Naive thymus-derived CD4-positive, alpha-beta T cell (primary cell): ENCODE results near the gene METAP1D. TPM values are rescaled to one million over a fixed set of nuclear protein-coding genes. Genes with fewer than 3 reads are reported as not detected.
A peak's percentile ranks its signal among the peaks of the same experiment; 100 is the strongest.

Experiments used
- ATAC-seq: fragments of 150-1000 bp; cut with Tn5 transposase; 2 replicates; pipeline ENCODE4 v1.10.0; 2021; ENCODE audit warnings: mild to moderate bottlenecking, moderate library complexity
- CTCF ChIA-PET: fragments of 350-600 bp; sonication (Branson Sonifier 250); formaldehyde crosslinking; loops from one replicate; lab custom pipeline; 2021; ENCODE audit warnings: antibody characterized with exemption; lab: Charles Lee
- POLR2A ChIA-PET: fragments of 350-600 bp; sonication (Branson Sonifier 250); formaldehyde crosslinking; loops from one replicate; lab custom pipeline; 2021; ENCODE audit warnings: antibody characterized with exemption, inconsistent platforms; lab: Charles Lee
- DNase-seq, 9 donors: peaks; one replicate each; pipeline versions ENCODE4 v3.0.0 to v3.0.0-alpha.2; 2020 to 2022; ENCODE audit warnings: mixed read lengths in 1 of 9
- H3K27ac ChIP-seq: one replicate; pipeline ENCODE4 v1.7.0; 2013; ENCODE audit warnings: mild to moderate bottlenecking, low read depth, low read length, moderate library complexity
- H3K27me3 ChIP-seq, 2 donors: one replicate each; pipeline ENCODE4 v1.7.0; 2013; ENCODE audit warnings: low read length in 2 of 2, mild to moderate bottlenecking in 2 of 2, moderate library complexity in 2 of 2; ENCODE audit not compliant: control insufficient read depth in 2 of 2, insufficient read depth in 2 of 2
- H3K36me3 ChIP-seq, 3 experiments: 1 replicate in 2 of 3; 2 replicates in 1 of 3; pipeline ENCODE4 v1.7.0; 2013; ENCODE audit warnings: low read length in 3 of 3, mild to moderate bottlenecking in 3 of 3, moderate library complexity in 1 of 3; ENCODE audit not compliant: insufficient read depth in 3 of 3, control insufficient read depth in 2 of 3
- H3K4me1 ChIP-seq, 2 donors: one replicate each; pipeline ENCODE4 v1.7.0; 2013; ENCODE audit warnings: low read length in 2 of 2, mild to moderate bottlenecking in 2 of 2, moderate library complexity in 1 of 2; ENCODE audit not compliant: control insufficient read depth in 2 of 2, insufficient read depth in 2 of 2
- H3K4me3 ChIP-seq: 2 replicates; pipeline ENCODE4 v1.7.0; 2013; ENCODE audit warnings: mild to moderate bottlenecking, low read length
- H3K9me3 ChIP-seq, 3 experiments: 1 replicate in 2 of 3; 2 replicates in 1 of 3; pipeline ENCODE4 v1.7.0; 2013; ENCODE audit warnings: low read length in 3 of 3; ENCODE audit not compliant: control insufficient read depth in 2 of 3
- H3K27ac Mint-ChIP-seq, 9 donors: one replicate each; pipeline ENCODE4 v1.8.0; 2020 to 2022; ENCODE audit warnings: mixed read lengths in 9 of 9, mild to moderate bottlenecking in 8 of 9, moderate library complexity in 5 of 9, inconsistent platforms in 2 of 9
- H3K27me3 Mint-ChIP-seq, 5 donors: one replicate each; pipeline ENCODE4 v1.8.0; 2021 to 2022; ENCODE audit warnings: mixed read lengths in 5 of 5, mild to moderate bottlenecking in 1 of 5
- H3K36me3 Mint-ChIP-seq, 5 donors: one replicate each; pipeline ENCODE4 v1.8.0; 2020 to 2022; ENCODE audit warnings: mixed read lengths in 5 of 5, mild to moderate bottlenecking in 3 of 5, inconsistent platforms in 1 of 5
- H3K4me1 Mint-ChIP-seq, 7 donors: one replicate each; pipeline ENCODE4 v1.8.0; 2020 to 2022; ENCODE audit warnings: mixed read lengths in 7 of 7, mild to moderate bottlenecking in 3 of 7, inconsistent platforms in 1 of 7
- H3K4me3 Mint-ChIP-seq, 10 donors: one replicate each; pipeline ENCODE4 v1.8.0; 2020 to 2022; ENCODE audit warnings: mild to moderate bottlenecking in 10 of 10, mixed read lengths in 10 of 10, moderate library complexity in 6 of 10, inconsistent platforms in 2 of 10
- H3K9me3 Mint-ChIP-seq, 11 donors: one replicate each; pipeline ENCODE4 v1.8.0; 2020 to 2022; ENCODE audit warnings: mixed read lengths in 11 of 11, mild to moderate bottlenecking in 4 of 11, inconsistent platforms in 1 of 11, moderate library complexity in 1 of 11
- intact Hi-C, 2 donors: fragments of 100-400 bp; cut with micrococcal nuclease; formaldehyde crosslinking; loops; one replicate each; pipeline ENCODE4 v1.15.1; 2023
- polyA plus RNA-seq, 2 donors: library from polyadenylated mRNA; unstranded; fragments of 300-500 nt; fragmentation: Illumina TruSeq; gene quantifications; one replicate each; pipeline ENCODE4 v1.2.3, GENCODE V29; 2021
- total RNA-seq, 6 experiments: library from RNA in 5 of 6; stranded (reverse) in 5 of 6; gene quantifications; 1 replicate in 5 of 6; 2 replicates in 1 of 6; pipeline ENCODE4 v1.2.3 and lab custom pipeline; 2021 to 2026

METAP1D gene
- total and polyA plus RNA-seq, 7 experiments from 2014 or later: 3.3 to 12.2 (median 5.6) TPM

DNA sequence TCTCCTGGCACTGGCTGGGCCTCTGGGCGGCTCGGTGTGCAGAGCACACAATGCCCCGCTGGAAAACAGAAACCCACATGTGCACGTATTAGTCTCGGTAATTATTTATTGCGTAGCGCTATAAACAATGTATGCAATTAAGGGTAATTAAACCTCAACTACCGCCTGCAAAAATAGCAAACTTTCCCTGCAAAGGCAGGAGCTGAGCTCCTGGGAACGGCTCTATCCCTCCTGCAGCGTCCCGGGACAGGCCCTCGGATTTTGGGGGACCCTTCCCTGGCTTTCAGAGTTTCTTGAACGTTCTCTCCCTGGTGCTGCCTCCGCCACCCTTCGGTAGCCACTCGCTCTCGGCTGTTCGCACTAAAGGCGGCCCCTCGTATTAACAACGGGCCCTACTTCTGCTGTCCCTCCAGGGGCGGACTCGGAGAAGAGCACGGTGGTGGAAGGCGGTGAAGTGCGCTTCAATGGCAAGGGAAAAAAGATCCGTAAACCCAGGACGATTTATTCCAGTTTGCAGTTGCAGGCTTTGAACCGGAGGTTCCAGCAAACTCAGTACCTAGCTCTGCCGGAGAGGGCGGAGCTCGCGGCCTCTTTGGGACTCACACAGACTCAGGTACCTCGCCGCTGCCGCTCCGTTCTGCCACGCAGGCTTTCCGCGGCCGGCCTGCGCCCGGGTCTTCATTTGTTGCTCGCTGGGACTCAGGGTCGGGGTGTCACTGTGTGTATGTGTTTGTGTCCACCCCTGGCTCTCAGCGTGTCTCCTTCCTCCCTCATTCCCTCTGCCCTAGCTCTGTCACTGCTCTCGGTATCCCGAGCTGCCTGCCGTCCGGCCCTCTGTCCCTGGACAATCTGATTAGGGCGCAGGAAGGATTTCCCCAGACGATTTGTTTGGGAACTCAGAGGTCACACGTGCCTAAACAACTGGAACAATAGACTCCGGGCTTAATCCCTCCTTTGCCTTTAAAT lies 86.8 kb downstream of the METAP1D start:
- peaks cover 80 to 96% (median 86%) of the 10 kb centered on the region in 5 donors for H3K27me3 Mint-ChIP-seq
- intact Hi-C loops: loop anchor here (1.0 to 10.0 kb wide), 3 partner anchors 9 to 1372 kb away; partner anchors contain the start of genes GAD1 (in 1 of the 2) and SP5 (in 1 of the 2)
- H3K27me3 ChIP-seq: peaks cover 69 to 95% of the 10 kb centered on the region in 2 donors
- peak overlapping the region in 9 of 10 donors; percentile 49 to 85 (median 75) for H3K4me3 Mint-ChIP-seq
- CTCF ChIA-PET: interaction anchor here (1.3 kb wide), 1 partner anchor 15 kb away, joined by 5 read pairs; the partner anchor contains the start of gene DLX2
- H3K36me3 Mint-ChIP-seq: peaks cover 0 to 16% (median 0%) of the 10 kb centered on the region in 5 donors
- DNase-seq (peak in 6 of 9 donors; percentile 61 to 72 (median 68)), ATAC-seq (peak; percentile 55)
- no peaks in the 10 kb centered on the region for H3K9me3 ChIP-seq
- H3K4me1 Mint-ChIP-seq: peaks cover 29 to 65% (median 55%) of the 10 kb centered on the region in 7 donors
- H3K4me1 ChIP-seq: peaks cover 46 to 50% of the 10 kb centered on the region in 2 donors
- no peak overlapping the region for H3K27ac ChIP-seq
- POLR2A ChIA-PET: interaction anchor here (1.2 to 2.4 kb wide), 4 partner anchors 9 to 17 kb away, joined by 6 to 12 read pairs (median 9); no protein-coding TSS in a partner anchor
- H3K27ac Mint-ChIP-seq: peak overlapping the region in 8 of 9 donors; percentile 45 to 91 (median 84)
- H3K36me3 ChIP-seq: no peaks in the 10 kb centered on the region
- H3K4me3 ChIP-seq: peak overlapping the region; percentile 41
- H3K9me3 Mint-ChIP-seq: peaks cover 0 to 50% (median 6%) of the 10 kb centered on the region in 11 donors

- POLR2A ChIA-PET: interaction anchor here (0.8 to 2.4 kb wide), 6 partner anchors 8 to 17 kb away, joined by 3 to 12 read pairs (median 7); no protein-coding TSS in a partner anchor
- Histone ChIP-seq H3K36me3 (no peaks in the 10 kb centered on the region), H3K4me3 (no peak overlapping the region), H3K9me3 (no peaks in the 10 kb centered on the region), H3K27me3 (peaks cover 67 to 96% of the 10 kb centered on the region in 2 donors), H3K4me1 (peaks cover 45 to 50% of the 10 kb centered on the region in 2 donors), H3K27ac (no peak overlapping the region)
- Mint-ChIP-seq H3K36me3 (peaks cover 0 to 20% (median 0%) of the 10 kb centered on the region in 5 donors), H3K27me3 (peaks cover 80 to 96% (median 90%) of the 10 kb centered on the region in 5 donors), H3K9me3 (peaks cover 0 to 48% (median 6%) of the 10 kb centered on the region in 11 donors), H3K4me1 (peaks cover 29 to 65% (median 54%) of the 10 kb centered on the region in 7 donors), H3K4me3 (peak overlapping the region in 8 of 10 donors; percentile 49 to 83 (median 75)), H3K27ac (peak overlapping the region; percentile 45 to 91 (median 85))
- DNase-seq: peak in 1 of 9 donors; percentile 16
- intact Hi-C loops: loop anchor here (5.0 to 10.0 kb wide), 2 partner anchors 1270 to 1372 kb away; partner anchors contain the start of genes GAD1 (in 1 of the 2) and SP5 (in 1 of the 2)
- no peak for ATAC-seq
- CTCF ChIA-PET: interaction anchor here (1.3 kb wide), 1 partner anchor 15 kb away, joined by 5 read pairs; the partner anchor contains the start of gene DLX2
Observed at GRCh38 chr2:172087207-172087779, 87.5 kb downstream of the METAP1D start.

- intact Hi-C loops: loop anchor here (5.0 to 10.0 kb wide), 2 partner anchors 1271 to 1373 kb away; partner anchors contain the start of genes GAD1 (in 1 of the 2) and SP5 (in 1 of the 2)
- Histone ChIP-seq H3K4me1 (peaks cover 45 to 47% of the 10 kb centered on the region in 2 donors), H3K27ac (no peak overlapping the region), H3K9me3 (no peaks in the 10 kb centered on the region), H3K4me3 (no peak overlapping the region), H3K27me3 (peaks cover 67 to 96% of the 10 kb centered on the region in 2 donors), H3K36me3 (no peaks in the 10 kb centered on the region)
- Mint-ChIP-seq H3K4me1 (peaks cover 29 to 64% (median 50%) of the 10 kb centered on the region in 7 donors), H3K36me3 (peaks cover 0 to 20% (median 0%) of the 10 kb centered on the region in 5 donors), H3K4me3 (peak overlapping the region in 8 of 10 donors; percentile 37 to 83 (median 72)), H3K27ac (peak overlapping the region in 8 of 9 donors; percentile 69 to 91 (median 86)), H3K27me3 (peaks cover 80 to 96% (median 90%) of the 10 kb centered on the region in 5 donors), H3K9me3 (peaks cover 0 to 51% (median 6%) of the 10 kb centered on the region in 11 donors)
- POLR2A ChIA-PET: interaction anchor here (0.8 to 2.4 kb wide), 6 partner anchors 7 to 16 kb away, joined by 3 to 12 read pairs (median 7); no protein-coding TSS in a partner anchor
- DNase-seq (peak in 2 of 9 donors; percentile 23 to 34), ATAC-seq (no peak)
- CTCF ChIA-PET: no interaction called here
Observed at GRCh38 chr2:172087780-172088244, 88.1 kb downstream of the METAP1D start.

GRCh38 chr2:172088245-172089004 lies 88.7 kb downstream of the METAP1D start:
- POLR2A ChIA-PET: interaction anchor here (1.3 to 2.4 kb wide), 3 partner anchors 11 to 16 kb away, joined by 3 to 12 read pairs (median 8); no protein-coding TSS in a partner anchor
- peak in 2 of 9 donors; percentile 13 to 21 for DNase-seq

GRCh38 chr2:172089005-172089504 lies 89.3 kb downstream of the METAP1D start:
- intact Hi-C loops: loop anchor here (1.0 to 10.0 kb wide), 3 partner anchors 14 to 1374 kb away; partner anchors contain the start of genes GAD1 (in 1 of the 2) and SP5 (in 1 of the 2)
- CTCF ChIA-PET: no interaction called here
- POLR2A ChIA-PET: interaction anchor here (0.8 to 2.4 kb wide), 2 partner anchors 10 to 367 kb away, joined by 3 to 12 read pairs; no protein-coding TSS in a partner anchor

More at GRCh38 chr2:172088245-172089004, 88.7 kb downstream of the METAP1D start:
- H3K27ac ChIP-seq: no peak overlapping the region
- peaks cover 25 to 63% (median 46%) of the 10 kb centered on the region in 7 donors for H3K4me1 Mint-ChIP-seq
- H3K36me3 ChIP-seq: no peaks in the 10 kb centered on the region
- intact Hi-C loops: loop anchor here (1.0 to 10.0 kb wide), 3 partner anchors 15 to 1374 kb away; partner anchors contain the start of genes GAD1 (in 1 of the 2) and SP5 (in 1 of the 2)
- H3K27me3 ChIP-seq: peaks cover 68 to 96% of the 10 kb centered on the region in 2 donors
- CTCF ChIA-PET: no interaction called here
- H3K27me3 Mint-ChIP-seq: peaks cover 85 to 96% (median 90%) of the 10 kb centered on the region in 5 donors
- peaks cover 0 to 47% (median 6%) of the 10 kb centered on the region in 11 donors for H3K9me3 Mint-ChIP-seq
- peak overlapping the region in 8 of 9 donors; percentile 67 to 91 (median 84) for H3K27ac Mint-ChIP-seq
- H3K9me3 ChIP-seq: no peaks in the 10 kb centered on the region
- H3K4me3 ChIP-seq: no peak overlapping the region
- peak overlapping the region in 7 of 10 donors; percentile 37 to 83 (median 70) for H3K4me3 Mint-ChIP-seq
- no peak for ATAC-seq
- H3K4me1 ChIP-seq: peaks cover 40 to 41% of the 10 kb centered on the region in 2 donors
- peaks cover 0 to 20% (median 0%) of the 10 kb centered on the region in 5 donors for H3K36me3 Mint-ChIP-seq

More at GRCh38 chr2:172089005-172089504, 89.3 kb downstream of the METAP1D start:
- H3K4me1 ChIP-seq: peaks cover 36 to 38% of the 10 kb centered on the region in 2 donors
- Mint-ChIP-seq H3K4me3 (peak overlapping the region in 3 of 10 donors; percentile 36 to 83 (median 70)), H3K36me3 (peaks cover 0 to 20% (median 0%) of the 10 kb centered on the region in 5 donors), H3K4me1 (peaks cover 19 to 63% (median 44%) of the 10 kb centered on the region in 7 donors), H3K9me3 (peaks cover 0 to 46% (median 6%) of the 10 kb centered on the region in 11 donors), H3K27me3 (peaks cover 85 to 96% (median 90%) of the 10 kb centered on the region in 5 donors), H3K27ac (peak overlapping the region in 5 of 9 donors; percentile 62 to 91 (median 87))
- H3K36me3 ChIP-seq: no peaks in the 10 kb centered on the region
- peaks cover 67 to 96% of the 10 kb centered on the region in 2 donors for H3K27me3 ChIP-seq
- H3K9me3 ChIP-seq: peaks cover 0 to 3% (median 0%) of the 10 kb centered on the region in 3 experiments
- DNase-seq (peak in 1 of 9 donors; percentile 25), ATAC-seq (no peak)
- no peak overlapping the region for H3K27ac ChIP-seq
- H3K4me3 ChIP-seq: no peak overlapping the region
